CD4-positive, alpha-beta T cell (primary cell): Measurements from ENCODE around the gene SLC15A5. TPM values are rescaled to one million over a fixed set of nuclear protein-coding genes. Genes with fewer than 3 reads are reported as not detected.

Source experiments
- ATAC-seq: fragments of 200-7000 bp; cut with Tn5 transposase; one replicate; pipeline ENCODE4 v1.10.0; 2022; ENCODE audit warnings: mild to moderate bottlenecking; ENCODE audit not compliant: poor library complexity
- CTCF ChIA-PET: fragments of 350-600 bp; sonication (Branson Sonifier 250); formaldehyde crosslinking; loops from one replicate; lab custom pipeline; 2021; ENCODE audit warnings: antibody characterized with exemption, inconsistent platforms; lab: Charles Lee
- POLR2A ChIA-PET: fragments of 350-600 bp; sonication (Branson Sonifier 250); formaldehyde crosslinking; loops from one replicate; lab custom pipeline; 2021; ENCODE audit warnings: antibody characterized with exemption, inconsistent platforms; lab: Charles Lee
- DNase-seq, 14 experiments: peaks; one replicate each; pipeline ENCODE4 v3.0.0-alpha.2; 2013 to 2020; ENCODE audit warnings: mixed read lengths in 2 of 14
- H3K27ac ChIP-seq, 2 donors: one replicate each; pipeline versions ENCODE4 v1.5.1 to v1.7.0; 2013; ENCODE audit warnings: low read length in 2 of 2, low read depth in 1 of 2, mild to moderate bottlenecking in 1 of 2
- H3K27me3 ChIP-seq, 2 experiments: 1 replicate in 1 of 2; 2 replicates in 1 of 2; pipeline versions ENCODE4 v1.6.1 to v1.7.0; 2013; ENCODE audit warnings: low read length in 2 of 2, control low read depth in 1 of 2, mild to moderate bottlenecking in 1 of 2, moderate library complexity in 1 of 2; ENCODE audit not compliant: insufficient read depth in 2 of 2, control insufficient read depth in 1 of 2
- H3K36me3 ChIP-seq: one replicate; pipeline ENCODE4 v1.6.1; 2013; ENCODE audit warnings: low read length, control low read depth; ENCODE audit not compliant: insufficient read depth
- H3K4me1 ChIP-seq: one replicate; pipeline ENCODE4 v1.6.1; 2013; ENCODE audit warnings: low read length, control low read depth; ENCODE audit not compliant: insufficient read depth
- H3K4me3 ChIP-seq: one replicate; pipeline ENCODE4 v1.5.1; 2013; ENCODE audit warnings: mild to moderate bottlenecking, low read length, moderate library complexity
- H3K9me3 ChIP-seq, 2 experiments: 1 replicate in 1 of 2; 2 replicates in 1 of 2; pipeline versions ENCODE4 v1.6.1 to v1.7.0; 2013; ENCODE audit warnings: low read length in 2 of 2, mild to moderate bottlenecking in 2 of 2, control low read depth in 1 of 2, moderate library complexity in 1 of 2; ENCODE audit not compliant: control insufficient read depth in 1 of 2, insufficient read depth in 1 of 2
- H3K27ac Mint-ChIP-seq: one replicate; pipeline ENCODE4 v1.8.0; 2020; ENCODE audit warnings: mixed read lengths
- H3K27me3 Mint-ChIP-seq: one replicate; pipeline ENCODE4 v1.8.0; 2021; ENCODE audit warnings: mixed read lengths
- H3K36me3 Mint-ChIP-seq: one replicate; pipeline ENCODE4 v1.8.0; 2021; ENCODE audit warnings: low read depth, mixed read lengths
- H3K4me1 Mint-ChIP-seq: one replicate; pipeline ENCODE4 v1.8.0; 2021; ENCODE audit warnings: low read depth, mixed read lengths
- H3K4me3 Mint-ChIP-seq: one replicate; pipeline ENCODE4 v1.8.0; 2020; ENCODE audit warnings: mild to moderate bottlenecking, mixed read lengths
- H3K9me3 Mint-ChIP-seq: one replicate; pipeline ENCODE4 v1.8.0; 2020; ENCODE audit warnings: mixed read lengths
- CTCF ChIP-seq: fragments of 200-600 bp; IDR thresholded peaks from one replicate; pipeline ENCODE4 v1.8.0; 2022; ENCODE audit warnings: antibody characterized with exemption, mild to moderate bottlenecking
- intact Hi-C, 2 experiments: fragments of 100-400 bp; cut with DNase I in 1 of 2; cut with micrococcal nuclease in 1 of 2; formaldehyde crosslinking; loops; one replicate each; pipeline versions ENCODE4 v1.15.1 to v1.9.0; 2023 to 2025; cut with DNase I, micrococcal nuclease
- total RNA-seq, 174 experiments: library from RNA in 2 of 174; stranded (reverse) in 2 of 174; gene quantifications; one replicate each; pipeline ENCODE4 v1.2.3 and lab custom pipeline; 2021 to 2026

Gene SLC15A5
- total RNA-seq, 2 experiments from 2014 or later: not detected

- ChIA-PET CTCF (no interaction called here), POLR2A (no interaction called here)
- peaks cover 0 to 9% of the 10 kb centered on the region in 2 experiments for H3K9me3 ChIP-seq
- Mint-ChIP-seq H3K27me3 (no peaks in the 10 kb centered on the region), H3K9me3 (peaks cover 4% of the 10 kb centered on the region), H3K4me1 (no peaks in the 10 kb centered on the region), H3K36me3 (no peaks in the 10 kb centered on the region), H3K4me3 (no peak overlapping the region), H3K27ac (no peak overlapping the region)
- H3K27me3 ChIP-seq: no peaks in the 10 kb centered on the region
- no peak for TF ChIP-seq CTCF
- no peak overlapping the region for H3K27ac ChIP-seq
- ATAC-seq: no peak
- no peaks in the 10 kb centered on the region for H3K4me1 ChIP-seq
- H3K36me3 ChIP-seq: no peaks in the 10 kb centered on the region
- no peak overlapping the region for H3K4me3 ChIP-seq
- no peak for DNase-seq
- intact Hi-C loops: no loop called here
Measured at GRCh38 chr12:16324272-16324671, 46.8 kb upstream of the SLC15A5 start.

DNA sequence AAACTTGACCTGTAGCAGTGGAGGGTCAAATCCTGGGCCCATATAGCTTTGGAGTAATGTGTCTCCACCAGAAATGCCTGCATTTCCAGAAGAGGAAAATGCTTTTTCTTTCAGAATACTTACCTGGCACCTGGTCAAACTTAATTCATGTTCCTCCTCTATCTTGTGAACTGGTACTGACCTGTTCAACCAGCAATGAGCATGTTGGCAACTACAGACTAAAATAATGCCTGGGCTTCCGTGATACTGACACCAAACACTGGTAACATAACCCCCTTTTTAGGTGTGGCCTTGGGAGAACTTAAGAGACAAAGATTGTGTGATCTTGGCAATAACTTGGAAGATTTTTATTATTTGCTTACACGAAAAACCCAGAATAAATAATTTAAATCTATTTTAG is 46.2 kb upstream of the SLC15A5 start:
- Histone ChIP-seq H3K4me3 (no peak overlapping the region), H3K4me1 (no peaks in the 10 kb centered on the region), H3K9me3 (peaks cover 0 to 9% of the 10 kb centered on the region in 2 experiments), H3K36me3 (no peaks in the 10 kb centered on the region), H3K27ac (no peak overlapping the region), H3K27me3 (no peaks in the 10 kb centered on the region)
- no peak for ATAC-seq
- DNase-seq: no peak
- Mint-ChIP-seq H3K4me3 (no peak overlapping the region), H3K4me1 (no peaks in the 10 kb centered on the region), H3K27me3 (no peaks in the 10 kb centered on the region), H3K36me3 (no peaks in the 10 kb centered on the region), H3K9me3 (peaks cover 7% of the 10 kb centered on the region), H3K27ac (no peak overlapping the region)
- POLR2A ChIA-PET: no interaction called here
- CTCF ChIA-PET: no interaction called here
- intact Hi-C loops: no loop called here
- TF ChIP-seq CTCF: no peak

DNA sequence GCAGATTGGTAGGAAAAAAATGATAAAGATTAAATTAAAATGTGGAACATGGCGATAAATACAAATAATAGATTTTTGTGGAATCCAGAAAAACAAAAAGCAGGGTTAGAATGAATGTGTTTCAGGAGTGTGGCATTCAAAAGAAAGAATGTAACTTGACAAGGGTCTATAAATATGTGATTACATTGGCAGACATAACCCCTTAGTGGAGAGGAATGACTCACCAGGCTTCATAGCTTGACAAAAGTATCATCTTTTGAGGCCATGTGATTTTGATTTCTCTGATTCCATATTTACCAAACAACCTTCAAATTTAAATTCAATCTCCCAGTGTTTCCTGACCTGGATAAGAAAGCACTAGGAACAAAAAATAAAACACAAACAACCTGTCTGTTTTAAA is 45.5 kb upstream of the SLC15A5 start:
- Histone ChIP-seq H3K9me3 (peaks cover 0 to 9% of the 10 kb centered on the region in 2 experiments), H3K36me3 (no peaks in the 10 kb centered on the region), H3K27ac (no peak overlapping the region), H3K4me3 (no peak overlapping the region), H3K27me3 (no peaks in the 10 kb centered on the region), H3K4me1 (no peaks in the 10 kb centered on the region)
- Mint-ChIP-seq H3K27ac (no peak overlapping the region), H3K36me3 (no peaks in the 10 kb centered on the region), H3K9me3 (peaks cover 9% of the 10 kb centered on the region), H3K4me1 (no peaks in the 10 kb centered on the region), H3K27me3 (no peaks in the 10 kb centered on the region), H3K4me3 (no peak overlapping the region)
- DNase-seq (no peak), ATAC-seq (no peak)
- POLR2A ChIA-PET: no interaction called here
- TF ChIP-seq CTCF: no peak
- CTCF ChIA-PET: no interaction called here
- intact Hi-C loops: no loop called here
